Fibroblast of the aortic adventitia (primary cell): ENCODE results near the gene SLC12A4. TPM values are rescaled to one million over a fixed set of nuclear protein-coding genes. Genes with fewer than 3 reads are reported as not detected.
"Not testable (repeated sequence)": the region's sequence is repeated elsewhere in the genome, so short reads cannot be mapped to it uniquely, and the experiment has no call there.

ENCODE experiments used
- DNase-seq: peaks from one replicate; pipeline ENCODE4 v3.0.0-alpha.2; 2010; ENCODE audit warnings: low read depth
- H3K4me3 ChIP-seq: 2 replicates; pipeline ENCODE4 v1.5.1; 2011; ENCODE audit warnings: low read depth, mild to moderate bottlenecking, control low read depth, low read length, moderate library complexity
- total RNA-seq: library from RNA; depleted of rRNA; stranded (reverse); fragments of >200 nt; gene quantifications from 2 replicates; pipeline ENCODE4 v1.2.3, GENCODE V29; 2012; ENCODE audit warnings: low replicate concordance
- TF ChIP-seq, protein P1 (sequence below): IDR thresholded peaks from 2 replicates; pipeline ENCODE4 v1.5.1; 2011; ENCODE audit warnings: mild to moderate bottlenecking, low read length, control low read depth, inconsistent platforms; ENCODE audit not compliant: insufficient read depth

The SLC12A4 gene
- total RNA-seq, 1 donor, result 65.6 TPM

DNA sequence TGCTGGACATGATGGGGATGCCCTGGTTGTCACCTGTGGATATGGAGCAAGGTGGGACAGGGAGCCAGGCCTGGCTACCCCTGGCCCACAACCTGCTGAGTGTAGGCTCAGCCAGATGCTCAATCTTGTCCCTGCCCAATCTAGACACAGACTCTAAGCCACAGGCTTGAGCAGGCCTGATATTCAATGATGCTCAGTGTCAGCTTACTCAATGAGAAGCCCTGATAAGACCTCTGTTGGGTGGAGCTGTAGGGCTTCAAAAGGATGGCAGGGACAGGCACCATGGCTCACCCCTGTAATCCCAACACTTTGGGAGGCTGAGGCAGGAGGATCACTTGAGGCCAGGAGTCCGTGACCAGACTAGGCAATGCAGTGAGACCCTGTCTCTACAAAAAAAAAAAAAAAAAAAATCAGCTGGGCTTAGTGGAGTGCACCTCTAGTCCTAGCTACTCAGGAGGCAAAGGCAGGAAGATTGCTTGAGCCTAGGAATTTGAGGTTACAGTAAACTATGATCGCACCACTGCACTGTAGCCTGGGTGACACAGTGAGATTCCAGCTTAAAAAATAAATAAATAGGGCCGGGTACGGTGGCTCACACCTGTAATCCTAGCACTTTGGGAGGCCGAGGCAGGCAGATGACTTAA, 27.9 kb downstream of the SLC12A4 start:
- no peak for DNase-seq
- H3K4me3 ChIP-seq, result no peak overlapping the region
- TF ChIP-seq, protein P1, sequence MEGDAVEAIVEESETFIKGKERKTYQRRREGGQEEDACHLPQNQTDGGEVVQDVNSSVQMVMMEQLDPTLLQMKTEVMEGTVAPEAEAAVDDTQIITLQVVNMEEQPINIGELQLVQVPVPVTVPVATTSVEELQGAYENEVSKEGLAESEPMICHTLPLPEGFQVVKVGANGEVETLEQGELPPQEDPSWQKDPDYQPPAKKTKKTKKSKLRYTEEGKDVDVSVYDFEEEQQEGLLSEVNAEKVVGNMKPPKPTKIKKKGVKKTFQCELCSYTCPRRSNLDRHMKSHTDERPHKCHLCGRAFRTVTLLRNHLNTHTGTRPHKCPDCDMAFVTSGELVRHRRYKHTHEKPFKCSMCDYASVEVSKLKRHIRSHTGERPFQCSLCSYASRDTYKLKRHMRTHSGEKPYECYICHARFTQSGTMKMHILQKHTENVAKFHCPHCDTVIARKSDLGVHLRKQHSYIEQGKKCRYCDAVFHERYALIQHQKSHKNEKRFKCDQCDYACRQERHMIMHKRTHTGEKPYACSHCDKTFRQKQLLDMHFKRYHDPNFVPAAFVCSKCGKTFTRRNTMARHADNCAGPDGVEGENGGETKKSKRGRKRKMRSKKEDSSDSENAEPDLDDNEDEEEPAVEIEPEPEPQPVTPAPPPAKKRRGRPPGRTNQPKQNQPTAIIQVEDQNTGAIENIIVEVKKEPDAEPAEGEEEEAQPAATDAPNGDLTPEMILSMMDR, result no peak

DNA sequence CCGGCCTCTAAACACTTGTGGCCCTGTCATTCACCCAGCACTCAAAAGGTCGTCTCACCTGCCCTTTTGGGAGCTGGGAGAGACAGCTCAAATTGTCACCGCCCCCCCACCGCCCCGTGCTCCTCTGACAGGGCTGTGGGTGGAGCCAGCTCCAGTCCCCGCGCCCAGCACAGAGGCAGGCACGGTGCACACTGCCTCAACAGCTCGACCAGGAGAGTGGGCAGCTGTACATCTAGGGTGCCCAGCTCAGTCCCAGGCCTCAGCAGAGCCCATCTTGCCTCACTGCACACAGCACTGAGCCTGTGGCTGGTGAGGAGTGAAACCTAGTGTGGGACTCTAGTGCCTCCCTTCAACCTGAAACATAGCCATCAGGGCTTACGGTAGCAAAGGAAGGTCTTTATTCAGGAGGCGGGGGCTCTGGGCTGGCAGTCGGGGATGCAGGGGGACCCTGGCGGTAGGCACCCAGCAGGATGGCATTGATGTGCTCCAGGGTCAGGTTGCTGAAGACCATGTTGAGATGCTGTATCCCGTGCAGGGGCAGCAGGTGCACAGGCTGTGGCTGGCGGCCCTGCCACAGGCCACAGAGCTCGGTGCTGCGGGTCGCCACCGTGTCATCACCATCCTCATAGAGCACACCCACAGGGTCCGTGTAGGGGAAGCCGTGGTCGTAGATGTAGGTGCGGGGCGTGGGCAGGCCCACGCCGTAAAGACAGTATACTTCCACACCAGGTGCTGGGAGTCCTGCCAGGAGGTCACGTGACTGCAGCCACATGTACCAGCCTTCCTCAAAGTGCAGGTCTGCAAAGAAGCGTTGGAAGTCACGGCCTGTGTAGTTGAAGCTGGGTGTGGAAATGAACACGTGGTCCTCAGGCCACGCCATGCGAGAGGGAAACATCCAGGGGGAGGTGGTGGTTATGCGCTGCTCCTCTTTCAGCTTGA, 28.7 kb downstream of the SLC12A4 start:
- no peak for DNase-seq
- TF ChIP-seq, protein P1, result no peak
- H3K4me3 ChIP-seq, result no peak overlapping the region

DNA sequence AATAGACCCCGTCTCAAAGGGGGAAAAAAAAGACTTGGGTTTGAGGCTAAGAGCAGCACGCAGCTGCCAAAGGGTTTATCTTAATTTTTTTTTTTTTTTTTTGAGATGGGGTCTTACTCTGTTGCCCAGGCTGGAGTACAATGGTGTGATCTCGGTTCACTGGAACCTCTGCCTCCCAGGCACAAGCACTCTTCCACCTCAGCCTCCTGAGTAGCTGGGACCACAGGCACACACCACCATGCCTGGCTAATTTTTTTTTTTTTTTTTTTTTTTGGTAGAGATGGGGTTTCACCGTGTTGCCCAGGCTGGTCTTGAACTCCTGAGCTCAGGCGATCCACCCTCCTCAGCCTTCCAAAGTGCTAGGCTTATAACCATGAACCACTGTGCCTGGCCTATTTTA, 30.7 kb downstream of the SLC12A4 start:
- not testable (repeated sequence) for H3K4me3 ChIP-seq, DNase-seq

DNA sequence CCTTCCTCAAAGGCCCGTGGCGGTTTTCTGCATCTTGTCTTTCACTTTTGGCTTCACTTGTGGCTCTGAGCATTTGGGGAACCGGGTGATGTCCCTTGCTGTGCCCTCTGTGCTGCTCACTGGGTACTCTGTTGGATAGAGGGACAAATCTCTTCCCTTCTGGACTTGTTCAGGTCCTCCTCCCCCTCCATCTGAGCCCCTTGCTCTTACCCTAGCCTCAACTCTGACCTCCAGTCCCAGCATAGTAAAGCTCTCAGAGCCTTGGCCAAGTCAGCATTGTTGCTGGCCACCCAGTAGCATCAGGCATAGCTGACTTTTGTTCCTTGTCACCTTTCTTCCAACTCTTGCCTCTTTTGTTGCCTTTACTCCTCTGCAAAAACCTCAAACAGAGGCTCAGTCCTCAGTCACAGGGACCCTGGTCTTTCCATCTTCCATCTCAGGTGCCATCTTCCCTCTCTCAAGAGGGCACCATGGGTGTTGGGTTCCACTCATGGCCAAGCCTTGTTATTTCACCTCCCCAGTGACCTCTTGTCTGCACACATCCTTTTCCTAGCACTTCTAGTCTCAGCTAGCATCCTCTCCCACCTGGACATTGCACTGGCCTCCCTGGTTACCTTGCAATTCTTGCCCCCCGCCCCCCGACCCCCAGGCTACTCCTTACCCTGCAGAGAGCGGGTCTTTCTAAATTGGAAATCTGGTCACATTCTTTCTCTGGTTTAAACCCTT, 31.4 kb downstream of the SLC12A4 start:
- TF ChIP-seq, protein P1, result no peak
- peak overlapping the region; percentile 96 for H3K4me3 ChIP-seq
- no peak for DNase-seq

DNA sequence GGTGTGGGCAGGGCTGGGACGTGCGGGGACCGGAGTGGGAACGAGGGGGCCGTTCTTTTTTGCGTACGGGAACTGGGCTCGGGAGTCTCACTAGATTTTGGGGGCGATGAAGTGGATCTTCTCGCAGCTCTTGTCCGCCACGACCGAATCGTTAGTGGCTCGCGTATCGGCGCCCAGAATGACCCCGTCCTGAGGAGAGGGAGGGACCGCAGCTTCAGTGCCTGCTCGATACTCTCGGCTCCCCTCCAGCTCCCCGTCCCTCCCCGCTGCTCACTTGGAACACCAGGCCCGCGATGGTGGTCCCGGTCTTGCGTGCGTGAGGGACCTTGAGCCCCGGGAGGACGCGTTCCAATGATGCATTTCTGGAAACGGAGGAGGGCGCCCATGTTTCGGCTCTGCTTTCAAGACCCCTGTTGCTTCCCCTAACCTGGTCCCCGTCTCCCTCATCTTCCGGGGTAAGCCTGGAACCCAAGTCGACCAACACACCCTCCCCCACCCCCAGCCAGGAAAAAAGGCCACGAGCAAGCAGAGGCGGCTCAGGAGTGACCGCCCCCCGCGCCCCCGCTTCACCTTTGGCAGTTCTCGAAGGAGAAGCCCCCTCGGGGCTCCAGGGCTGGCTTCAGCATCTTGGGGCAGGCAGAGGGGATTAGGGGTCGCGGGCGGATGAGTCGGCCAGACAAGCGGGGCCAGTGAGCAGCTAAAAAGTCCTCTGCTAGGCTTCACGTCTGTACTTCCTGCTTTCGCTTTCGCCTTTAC, 32.1 kb downstream of the SLC12A4 start, which contains the start of gene PSMB10:
TSS of gene PSMB10 (minus strand) at position 727 of the 756 bp plus-strand sequence. CDS start at position 626, 101 bp downstream.
- peak; percentile 73 for DNase-seq
- peak within 1 kb of the TSS; percentile 96 for H3K4me3 ChIP-seq
- TF ChIP-seq, protein P1, result no peak

DNA sequence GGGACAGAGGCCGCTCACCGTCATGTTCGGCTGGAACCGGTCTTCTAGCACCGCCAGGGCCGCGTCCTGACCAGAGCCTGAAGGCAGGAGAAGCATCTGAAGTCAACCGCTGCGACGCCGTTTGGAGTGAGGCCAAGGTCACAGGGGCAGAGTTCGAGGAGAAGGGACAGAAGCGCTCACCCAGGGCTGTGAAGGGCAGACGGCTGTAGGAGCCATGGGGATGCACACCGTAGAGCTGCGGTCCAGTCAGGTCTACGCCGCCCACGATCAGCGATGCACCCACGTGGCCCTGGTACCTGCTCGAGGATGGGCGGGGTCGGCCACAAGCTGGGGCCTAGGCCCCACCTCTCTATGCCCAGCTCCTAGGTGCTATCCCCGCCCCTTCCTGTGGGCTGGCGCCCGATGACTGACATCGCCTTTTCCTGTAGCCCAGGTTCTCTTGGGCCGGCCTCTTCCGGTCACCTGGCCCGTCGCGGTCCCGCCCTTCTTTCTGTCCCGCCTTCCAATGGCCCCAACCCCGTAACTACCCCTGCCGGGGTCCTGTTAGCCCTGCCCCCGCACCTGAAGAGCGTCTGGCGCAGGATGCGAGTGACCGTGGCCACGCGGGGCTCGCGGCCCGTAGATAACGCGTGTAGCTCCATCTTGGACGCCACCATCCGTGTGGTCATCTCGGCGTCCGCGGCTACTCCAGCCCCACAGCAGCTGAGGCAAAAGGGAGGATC, 32.9 kb downstream of the SLC12A4 start:
- TF ChIP-seq, protein P1, result no peak
- peak overlapping the region; percentile 96 for H3K4me3 ChIP-seq

More for the DNA sequence above, 32.9 kb downstream of the SLC12A4 start:
- DNase-seq, result peak; percentile 85
